SIG-M5 treated with dmso at 0.1 percent for 504 hours (cell line): Measurements from ENCODE around the gene ANKS1B.

ENCODE experiments used
- DNase-seq: peaks from one replicate; lab custom pipeline; 2025; ENCODE audit not compliant: unreplicated experiment; lab: John Stamatoyannopoulos, UW

The ANKS1B gene

DNA sequence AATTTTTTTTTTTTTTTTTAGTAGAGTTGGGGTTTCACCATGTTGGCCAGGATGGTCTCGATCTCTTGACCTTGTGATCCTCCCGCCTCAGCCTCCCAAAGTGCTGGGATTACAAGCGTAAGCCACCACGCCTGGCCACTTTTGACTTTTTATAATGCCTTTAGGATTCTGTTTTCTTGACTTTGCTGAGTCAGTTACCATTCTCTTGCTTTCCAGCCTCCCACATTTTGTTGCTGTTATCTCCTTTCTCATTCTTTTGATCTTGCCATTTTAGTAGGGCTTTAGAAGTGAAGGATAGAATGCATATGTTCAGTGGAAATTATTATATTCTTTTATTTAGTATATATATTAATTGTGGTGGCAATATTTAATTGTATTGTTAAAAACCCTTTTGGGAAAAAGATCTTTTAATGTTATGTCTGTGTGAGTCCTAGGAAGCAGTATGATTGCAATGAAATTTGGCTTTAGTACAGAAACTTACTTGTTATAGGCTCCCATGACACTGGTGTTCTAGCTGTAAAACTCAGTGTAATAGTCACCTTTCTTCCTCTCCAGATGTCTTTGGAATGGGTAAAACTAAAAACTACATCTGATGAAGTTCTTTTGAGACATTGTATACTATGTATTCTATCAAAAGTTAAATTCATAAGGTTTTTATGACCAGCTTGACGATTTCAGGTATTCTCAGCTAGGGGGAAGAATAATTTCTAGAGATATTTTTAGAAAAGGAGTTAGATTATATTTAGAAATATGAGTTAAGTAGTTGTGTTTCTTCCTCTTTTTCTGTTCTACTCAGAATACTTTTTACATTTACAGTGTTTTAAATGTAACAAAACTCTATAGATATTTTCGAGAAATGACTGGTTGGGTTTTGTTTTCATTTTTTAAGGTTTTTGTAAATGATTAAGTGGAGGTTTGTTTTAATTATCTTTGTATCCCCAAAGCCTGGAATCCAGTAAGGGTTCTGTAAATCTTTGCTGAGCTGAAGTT, 1264.9 kb downstream of the ANKS1B start:
- peak; percentile 34 for DNase-seq

DNA sequence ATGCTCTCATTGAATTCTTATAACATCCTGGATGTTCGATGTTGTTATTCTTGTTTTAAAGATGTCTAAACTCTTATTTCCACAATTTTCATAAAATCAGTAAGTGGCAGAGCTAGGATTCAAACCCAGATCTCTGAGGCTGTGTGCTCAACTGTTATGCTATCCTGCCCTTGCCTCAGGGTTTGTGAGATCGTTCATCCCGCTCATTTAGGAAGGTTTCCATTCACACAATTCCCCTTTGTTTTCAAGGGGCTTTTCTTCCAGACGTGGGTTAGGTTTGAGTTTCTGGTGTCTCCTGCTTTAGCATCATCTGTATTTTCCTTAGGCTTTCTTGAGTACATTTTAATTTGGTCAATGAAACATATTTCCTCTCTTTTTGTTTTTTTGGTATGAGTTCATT, 1270.3 kb downstream of the ANKS1B start:
- no peak for DNase-seq

DNA sequence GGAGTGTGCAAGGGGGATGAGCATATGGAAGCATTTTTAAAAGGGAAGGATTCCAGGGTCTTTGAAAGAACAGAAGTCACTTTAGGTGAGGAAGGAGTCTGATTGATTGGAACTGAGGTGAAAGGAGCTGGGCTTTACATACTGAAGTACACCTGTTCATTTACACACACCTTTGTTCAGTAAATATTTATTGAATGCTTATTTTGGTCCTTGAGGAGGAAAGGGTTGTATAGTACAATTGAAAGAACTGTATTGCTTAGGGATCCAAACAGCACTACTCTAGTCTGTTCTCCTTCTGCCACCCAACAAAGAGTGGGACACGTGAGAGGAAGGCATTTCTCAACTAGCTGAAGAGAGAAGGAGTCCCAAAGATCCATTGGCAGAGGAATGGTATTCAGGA, 1275.7 kb downstream of the ANKS1B start:
- DNase-seq: no peak

DNA sequence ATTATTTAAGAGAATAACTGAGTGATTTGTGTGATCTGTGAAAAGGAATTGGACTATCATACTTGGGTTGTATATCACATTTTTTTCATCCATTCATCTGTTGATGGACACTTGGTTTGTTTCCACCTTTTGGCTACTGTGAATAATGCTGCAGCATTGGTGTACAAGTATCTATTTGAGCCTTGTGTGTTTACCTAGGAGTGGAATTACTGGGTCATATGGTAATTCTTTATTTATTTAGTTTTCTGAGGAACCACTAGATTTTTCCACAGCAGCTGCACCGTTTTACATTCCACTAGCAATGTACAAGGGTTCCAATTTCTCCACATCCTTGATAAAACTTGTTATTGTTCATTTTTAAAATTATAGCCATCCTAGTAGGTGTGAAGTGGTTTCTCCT, 1283.6 kb downstream of the ANKS1B start:
- DNase-seq: no peak

DNA sequence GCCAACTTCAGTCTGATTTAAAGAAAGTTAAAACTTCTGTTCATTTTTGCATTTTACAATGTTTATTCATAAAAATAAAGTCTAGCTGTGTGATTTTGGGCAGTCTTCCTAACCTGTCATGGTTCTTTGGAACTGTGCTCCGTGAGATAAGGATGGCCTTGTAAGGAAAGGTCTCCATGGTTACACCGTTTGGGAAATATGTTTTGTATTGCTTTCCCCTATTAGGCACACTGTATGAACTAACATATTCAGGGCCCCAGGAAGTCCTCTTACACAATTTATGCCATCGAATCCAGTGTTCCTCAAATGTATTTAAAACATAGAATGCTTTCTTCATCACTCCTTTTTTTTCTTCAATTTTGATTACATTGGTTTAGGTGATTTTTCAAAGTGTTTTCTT, 1285.2 kb downstream of the ANKS1B start:
- peak; percentile 78 for DNase-seq

GRCh38 chr12:98698603-98699463, 1285.9 kb downstream of the ANKS1B start:
- DNase-seq: peak; percentile 88

DNA sequence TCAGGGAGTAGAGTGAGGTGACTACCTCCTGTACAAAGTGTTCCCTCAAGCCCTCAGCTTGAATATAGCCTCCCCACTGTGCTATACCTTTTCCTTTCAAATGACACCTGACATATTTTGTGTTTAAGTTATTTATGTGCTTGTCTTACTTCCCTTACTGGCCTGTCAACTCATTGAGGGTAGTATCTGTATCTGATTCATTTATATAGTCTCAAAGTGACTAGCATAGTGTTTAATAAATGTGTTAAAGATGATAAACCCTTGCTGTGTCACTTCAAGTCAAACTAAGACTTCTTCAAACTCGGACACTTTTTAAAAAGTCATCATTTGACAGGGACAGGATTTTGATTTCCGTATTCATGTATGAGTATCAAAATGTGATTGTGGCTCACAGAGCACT, 1287.5 kb downstream of the ANKS1B start:
- DNase-seq: no peak

GRCh38 chr12:98696036-98696646, 1288.6 kb downstream of the ANKS1B start:
- DNase-seq: no peak

GRCh38 chr12:98691351-98691750, 1293.4 kb downstream of the ANKS1B start:
- DNase-seq: no peak

GRCh38 chr12:98686603-98687002, 1298.1 kb downstream of the ANKS1B start:
- no peak for DNase-seq
